ENCODE results near the gene EDAR.

EDAR gene

DNA sequence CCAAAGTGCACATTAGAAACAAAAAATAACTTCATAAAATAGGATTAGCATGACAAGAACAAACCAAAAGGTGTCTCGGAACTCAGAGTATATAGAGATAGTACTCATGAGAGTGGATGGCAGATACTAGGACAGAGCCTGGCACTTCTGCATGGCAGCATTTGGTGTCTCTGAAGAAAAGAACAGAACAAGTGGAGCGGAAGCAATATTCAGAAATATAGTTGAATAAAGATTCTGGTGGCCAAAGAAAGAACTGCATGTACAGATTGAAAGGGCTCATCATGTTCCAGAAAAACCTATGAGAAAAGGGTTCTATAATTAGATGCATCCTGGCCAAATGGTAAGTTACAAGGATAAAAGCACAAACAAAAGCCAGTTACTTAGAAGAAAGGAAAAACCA lies 111.5 kb downstream of the EDAR start:
- ChIA-PET CTCF (no interaction called here), POLR2A (ENCODE audit: low non-redundant PET) (no interaction called here)
- H3K27ac ChIP-seq: no peak overlapping the region
- TF ChIP-seq, protein P1, sequence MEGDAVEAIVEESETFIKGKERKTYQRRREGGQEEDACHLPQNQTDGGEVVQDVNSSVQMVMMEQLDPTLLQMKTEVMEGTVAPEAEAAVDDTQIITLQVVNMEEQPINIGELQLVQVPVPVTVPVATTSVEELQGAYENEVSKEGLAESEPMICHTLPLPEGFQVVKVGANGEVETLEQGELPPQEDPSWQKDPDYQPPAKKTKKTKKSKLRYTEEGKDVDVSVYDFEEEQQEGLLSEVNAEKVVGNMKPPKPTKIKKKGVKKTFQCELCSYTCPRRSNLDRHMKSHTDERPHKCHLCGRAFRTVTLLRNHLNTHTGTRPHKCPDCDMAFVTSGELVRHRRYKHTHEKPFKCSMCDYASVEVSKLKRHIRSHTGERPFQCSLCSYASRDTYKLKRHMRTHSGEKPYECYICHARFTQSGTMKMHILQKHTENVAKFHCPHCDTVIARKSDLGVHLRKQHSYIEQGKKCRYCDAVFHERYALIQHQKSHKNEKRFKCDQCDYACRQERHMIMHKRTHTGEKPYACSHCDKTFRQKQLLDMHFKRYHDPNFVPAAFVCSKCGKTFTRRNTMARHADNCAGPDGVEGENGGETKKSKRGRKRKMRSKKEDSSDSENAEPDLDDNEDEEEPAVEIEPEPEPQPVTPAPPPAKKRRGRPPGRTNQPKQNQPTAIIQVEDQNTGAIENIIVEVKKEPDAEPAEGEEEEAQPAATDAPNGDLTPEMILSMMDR (conservative IDR thresholded peaks at IDR 0.05; ENCODE audit: low read depth): no peak
- DNase-seq (ENCODE audit: low spot score): no peak

DNA sequence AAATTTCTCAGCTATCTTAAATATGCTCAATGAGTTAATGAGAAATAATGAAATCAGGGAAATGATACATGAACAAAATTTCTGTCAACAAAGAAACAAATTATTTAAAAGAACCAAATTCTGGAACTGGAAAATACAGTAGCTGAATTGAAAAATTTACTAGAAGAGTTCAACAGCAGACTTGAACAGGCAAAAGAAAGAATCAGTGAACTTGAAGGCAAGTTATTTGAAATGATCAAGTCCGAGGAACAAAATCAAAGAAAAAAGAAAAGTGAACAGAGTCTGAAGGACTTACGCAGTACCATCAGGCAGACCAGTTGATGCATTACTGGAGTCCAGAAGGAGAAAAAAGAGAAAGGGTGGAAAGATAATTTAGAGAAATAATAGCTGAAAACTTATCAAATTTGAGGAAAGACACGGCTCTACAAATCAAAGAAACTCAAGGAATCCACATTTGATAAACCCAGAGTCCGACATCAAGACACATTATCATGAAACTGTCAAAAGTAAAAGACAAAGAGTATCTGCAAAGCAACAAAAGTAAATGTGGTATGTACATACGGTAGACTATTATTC lies 118.9 kb downstream of the EDAR start:
- TF ChIP-seq, protein P1 (conservative IDR thresholded peaks at IDR 0.05; ENCODE audit: low read depth): no peak
- DNase-seq (ENCODE audit: low spot score): no peak
- H3K27ac ChIP-seq: no peak overlapping the region
- ChIA-PET POLR2A (ENCODE audit: low non-redundant PET) (no interaction called here), CTCF (interaction anchor here (0.6 kb wide), 2 partner anchors 17 to 862 kb away, joined by 3 to 6 read pairs; no protein-coding TSS in a partner anchor)

DNA sequence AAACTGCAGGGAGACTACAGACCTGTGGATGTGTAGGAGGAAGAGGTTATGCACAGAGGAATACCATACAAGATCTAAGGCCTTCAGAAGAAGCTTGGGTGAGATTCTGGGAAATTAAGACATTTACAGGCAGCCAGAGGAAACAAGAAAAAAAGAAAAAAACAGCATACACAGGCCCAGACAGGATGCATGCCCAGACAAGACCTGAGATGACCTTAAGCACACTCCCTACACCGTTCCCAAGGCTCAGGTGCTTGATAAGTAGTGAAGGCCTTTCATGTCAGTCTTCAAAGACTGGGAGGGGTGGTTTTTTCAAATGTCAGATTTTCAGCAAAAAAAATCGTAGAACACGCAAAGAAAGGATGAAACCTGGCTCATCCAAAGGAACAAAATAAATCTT lies 119.5 kb downstream of the EDAR start:
- H3K27ac ChIP-seq: no peak overlapping the region
- ChIA-PET CTCF (interaction anchor here (0.6 kb wide), 1 partner anchor 863 kb away, joined by 3 read pairs; no protein-coding TSS in a partner anchor), POLR2A (ENCODE audit: low non-redundant PET) (no interaction called here)
- TF ChIP-seq, protein P1 (conservative IDR thresholded peaks at IDR 0.05; ENCODE audit: low read depth): no peak
- DNase-seq (ENCODE audit: low spot score): no peak

DNA sequence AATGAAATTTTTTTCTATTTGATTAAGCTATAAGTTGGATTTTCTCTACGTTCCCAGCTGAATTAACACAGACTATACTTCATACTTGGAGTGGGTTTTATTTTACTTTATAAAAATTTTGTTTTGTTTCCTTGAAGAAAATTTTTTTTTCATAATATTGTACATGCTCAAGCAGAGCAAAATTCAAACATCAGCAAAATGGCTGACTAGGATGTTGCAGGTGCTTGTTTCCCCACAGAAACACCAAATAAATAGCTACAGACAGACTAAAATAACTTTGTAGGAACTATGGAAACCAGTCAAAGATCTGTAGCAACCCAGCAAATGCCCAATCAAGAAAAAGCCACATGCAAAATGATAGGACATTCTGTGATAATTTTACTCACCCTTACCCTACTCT lies 120.1 kb downstream of the EDAR start:
- CTCF ChIA-PET: no interaction called here
- DNase-seq (ENCODE audit: low spot score): no peak

DNA sequence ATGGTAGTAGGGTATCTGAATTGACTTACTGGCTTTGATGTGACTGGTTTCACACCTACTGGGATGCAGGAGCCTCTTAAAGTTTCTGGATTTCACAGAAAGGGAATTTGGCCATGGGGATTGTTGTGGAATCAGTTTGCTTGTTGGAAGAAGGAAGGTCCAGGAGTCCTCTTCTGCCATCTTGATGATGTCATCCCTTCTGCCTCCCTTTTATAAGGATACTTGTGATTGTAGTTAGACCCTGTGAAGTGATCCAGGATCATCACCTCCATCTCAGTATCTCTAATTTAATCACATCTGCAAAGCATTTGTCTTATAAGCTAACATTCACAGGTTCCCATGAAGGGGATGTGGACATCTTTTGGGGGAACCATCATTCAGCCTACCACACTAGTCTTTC lies 123.0 kb downstream of the EDAR start:
- ChIA-PET POLR2A (ENCODE audit: low non-redundant PET) (no interaction called here), CTCF (no interaction called here)
- no peak overlapping the region for H3K27ac ChIP-seq
- no peak for DNase-seq (ENCODE audit: low spot score)
- TF ChIP-seq, protein P1 (conservative IDR thresholded peaks at IDR 0.05; ENCODE audit: low read depth): no peak

More for the DNA sequence above, 120.1 kb downstream of the EDAR start:
- TF ChIP-seq, protein P1 (conservative IDR thresholded peaks at IDR 0.05; ENCODE audit: low read depth): no peak
- no peak overlapping the region for H3K27ac ChIP-seq
- POLR2A ChIA-PET (ENCODE audit: low non-redundant PET): no interaction called here

DNA sequence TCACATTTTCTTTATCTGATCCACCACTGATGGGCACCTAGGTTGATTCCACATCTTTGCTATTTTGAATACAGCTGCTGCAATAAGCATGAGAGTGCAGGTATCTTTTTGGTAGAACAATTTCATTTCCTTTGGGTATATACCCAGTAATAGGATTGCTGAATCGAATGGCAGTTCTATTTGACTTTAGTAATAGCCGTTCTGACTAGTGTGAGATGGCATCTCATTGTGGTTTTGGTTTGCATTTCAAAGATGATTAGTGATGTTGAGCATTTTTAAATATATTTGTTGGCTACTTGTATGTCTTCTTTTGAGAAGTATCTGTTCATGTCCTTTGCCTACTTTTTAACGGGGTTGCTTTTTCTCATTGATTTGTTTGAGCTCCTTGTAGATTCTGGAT lies 130.1 kb downstream of the EDAR start:
- POLR2A ChIA-PET (ENCODE audit: low non-redundant PET): no interaction called here
- H3K27ac ChIP-seq: no peak overlapping the region
- CTCF ChIA-PET: interaction anchor here (0.6 to 1.1 kb wide), 2 partner anchors 47 to 70 kb away, joined by 3 to 4 read pairs; no protein-coding TSS in a partner anchor
- DNase-seq (ENCODE audit: low spot score): no peak
- TF ChIP-seq, protein P1 (conservative IDR thresholded peaks at IDR 0.05; ENCODE audit: low read depth): no peak
